ENCODE data around the gene RXRA. TPM values are rescaled to one million over a fixed set of nuclear protein-coding genes. Genes with fewer than 3 reads are reported as not detected.

The RXRA gene
- total and polyA plus RNA-seq, 9 donors, result 12.4 to 82.2 (median 70.6) TPM

GRCh38 chr9:134371731-134372130 is 45.5 kb downstream of the RXRA start:
- TF ChIP-seq CTCF (IDR thresholded peaks at IDR 0.05), result no peak
- no peak for TF ChIP-seq POLR2A (IDR thresholded peaks at IDR 0.05)
- no peak for TF ChIP-seq EP300 (IDR thresholded peaks at IDR 0.05)
- Histone ChIP-seq H3K27me3 (no peaks in the 10 kb centered on the region), H3K9me3 (no peaks in the 10 kb centered on the region), H3K27ac (no peak overlapping the region), H3K4me3 (no peak overlapping the region), H3K4me1 (ENCODE audit: insufficient read depth) (peaks cover 54% of the 10 kb centered on the region), H3K36me3 (no peaks in the 10 kb centered on the region)
- DNase-seq, result no peak
- intact Hi-C loops (cut with DNase I), result no loop called here
- 66 to 90% (median 88%) methylated on average over 14 to 16 of the region's 16 CpGs for WGBS, 3 donors

GRCh38 chr9:134372581-134373267 is 46.5 kb downstream of the RXRA start:
- no peak for DNase-seq
- no peaks in the 10 kb centered on the region for H3K36me3 ChIP-seq
- intact Hi-C loops (cut with DNase I), result no loop called here
- H3K27me3 ChIP-seq, result no peaks in the 10 kb centered on the region
- no peak overlapping the region for H3K4me3 ChIP-seq
- no peak overlapping the region for H3K27ac ChIP-seq
- H3K4me1 ChIP-seq (ENCODE audit: insufficient read depth), result peaks cover 62% of the 10 kb centered on the region
- no peak for TF ChIP-seq CTCF (IDR thresholded peaks at IDR 0.05)
- TF ChIP-seq POLR2A (IDR thresholded peaks at IDR 0.05), result no peak
- TF ChIP-seq EP300 (IDR thresholded peaks at IDR 0.05), result no peak
- H3K9me3 ChIP-seq, result no peaks in the 10 kb centered on the region
- WGBS, 3 donors, result 80 to 86% (median 85%) methylated on average over 12 to 16 of the region's 16 CpGs

- Histone ChIP-seq H3K4me3 (no peak overlapping the region), H3K27me3 (no peaks in the 10 kb centered on the region), H3K9me3 (no peaks in the 10 kb centered on the region), H3K27ac (no peak overlapping the region), H3K36me3 (no peaks in the 10 kb centered on the region), H3K4me1 (ENCODE audit: insufficient read depth) (peaks cover 67% of the 10 kb centered on the region)
- TF ChIP-seq POLR2A (IDR thresholded peaks at IDR 0.05) (no peak), EP300 (IDR thresholded peaks at IDR 0.05) (no peak), CTCF (IDR thresholded peaks at IDR 0.05) (no peak)
- DNase-seq, result no peak
- intact Hi-C loops (cut with DNase I), result no loop called here
- WGBS, 3 donors, result 85 to 87% (median 86%) methylated on average over 13 of the region's 13 CpGs
Measured at GRCh38 chr9:134373269-134373668, 47.0 kb downstream of the RXRA start.

GRCh38 chr9:134373953-134374300 is 47.7 kb downstream of the RXRA start:
- DNase-seq, result no peak
- H3K27ac ChIP-seq, result no peak overlapping the region
- no peak for TF ChIP-seq EP300 (IDR thresholded peaks at IDR 0.05)
- TF ChIP-seq CTCF (IDR thresholded peaks at IDR 0.05), result no peak
- no peak for TF ChIP-seq POLR2A (IDR thresholded peaks at IDR 0.05)
- no peaks in the 10 kb centered on the region for H3K27me3 ChIP-seq
- peaks cover 70% of the 10 kb centered on the region for H3K4me1 ChIP-seq (ENCODE audit: insufficient read depth)
- H3K9me3 ChIP-seq, result no peaks in the 10 kb centered on the region
- H3K4me3 ChIP-seq, result no peak overlapping the region
- intact Hi-C loops (cut with DNase I), result no loop called here
- WGBS, 3 donors, result 90 to 96% (median 94%) methylated on average over 17 of the region's 17 CpGs
- no peaks in the 10 kb centered on the region for H3K36me3 ChIP-seq
